Anterior cingulate cortex (tissue), 58 donors: ENCODE data around the gene VPS8.

ENCODE experiments used
- DNase-seq, 58 donors: peaks; one replicate each; lab custom pipeline; 2025; lab: John Stamatoyannopoulos, UW

Gene VPS8

GRCh38 chr3:184783319-184783718 is 28.6 kb upstream of the VPS8 start:
- DNase-seq = no peak

- no peak for DNase-seq
Observed at GRCh38 chr3:184784731-184785500, 27.1 kb upstream of the VPS8 start.

- peak in 3 of 58 donors; percentile 4 to 21 (median 21) for DNase-seq
Observed at GRCh38 chr3:184785890-184786279, 26.1 kb upstream of the VPS8 start.

- DNase-seq = peak in 38 of 58 donors; percentile 4 to 73 (median 32)
Observed at GRCh38 chr3:184786280-184786941, 25.6 kb upstream of the VPS8 start.

- no peak for DNase-seq
Observed at GRCh38 chr3:184788751-184789150, 23.2 kb upstream of the VPS8 start.

GRCh38 chr3:184789314-184789998 is 22.5 kb upstream of the VPS8 start:
- DNase-seq = peak in 9 of 58 donors; percentile 2 to 35 (median 9)

GRCh38 chr3:184791171-184791570 is 20.8 kb upstream of the VPS8 start:
- no peak for DNase-seq

- DNase-seq = no peak
Observed at GRCh38 chr3:184795522-184796190, 16.3 kb upstream of the VPS8 start.

- DNase-seq = no peak
Observed at GRCh38 chr3:184796551-184796950, 15.4 kb upstream of the VPS8 start.

- DNase-seq = no peak
Observed at GRCh38 chr3:184796954-184797353, 15.0 kb upstream of the VPS8 start.

GRCh38 chr3:184798120-184798519 is 13.8 kb upstream of the VPS8 start:
- no peak for DNase-seq

GRCh38 chr3:184800349-184800930 is 11.5 kb upstream of the VPS8 start:
- DNase-seq = no peak

GRCh38 chr3:184801241-184801785 is 10.7 kb upstream of the VPS8 start:
- DNase-seq = no peak

GRCh38 chr3:184802150-184802549 is 9.8 kb upstream of the VPS8 start:
- DNase-seq = no peak

- no peak for DNase-seq
Observed at GRCh38 chr3:184804801-184805200, 7.2 kb upstream of the VPS8 start.

- DNase-seq = no peak
Observed at GRCh38 chr3:184805351-184806038, 6.5 kb upstream of the VPS8 start.

- DNase-seq = no peak
Observed at GRCh38 chr3:184806567-184807271, 5.2 kb upstream of the VPS8 start.

- DNase-seq = no peak
Observed at GRCh38 chr3:184807549-184807948, 4.4 kb upstream of the VPS8 start.

- no peak for DNase-seq
Observed at GRCh38 chr3:184808021-184808420, 3.9 kb upstream of the VPS8 start.
